Naive thymus-derived CD4-positive, alpha-beta T cell (primary cell): ENCODE results near the gene AXIN1. TPM values are rescaled to one million over a fixed set of nuclear protein-coding genes. Genes with fewer than 3 reads are reported as not detected.
"Not testable (repeated sequence)": the region's sequence is repeated elsewhere in the genome, so short reads cannot be mapped to it uniquely, and the experiment has no call there.

Source experiments
- ATAC-seq: fragments of 150-1000 bp; cut with Tn5 transposase; 2 replicates; pipeline ENCODE4 v1.10.0; 2021; ENCODE audit warnings: mild to moderate bottlenecking, moderate library complexity
- CTCF ChIA-PET: fragments of 350-600 bp; sonication (Branson Sonifier 250); formaldehyde crosslinking; loops from one replicate; lab custom pipeline; 2021; ENCODE audit warnings: antibody characterized with exemption; lab: Charles Lee
- POLR2A ChIA-PET: fragments of 350-600 bp; sonication (Branson Sonifier 250); formaldehyde crosslinking; loops from one replicate; lab custom pipeline; 2021; ENCODE audit warnings: antibody characterized with exemption, inconsistent platforms; lab: Charles Lee
- DNase-seq, 9 donors: peaks; one replicate each; pipeline versions ENCODE4 v3.0.0 to v3.0.0-alpha.2; 2020 to 2022; ENCODE audit warnings: mixed read lengths in 1 of 9
- H3K27ac ChIP-seq: one replicate; pipeline ENCODE4 v1.7.0; 2013; ENCODE audit warnings: mild to moderate bottlenecking, low read depth, low read length, moderate library complexity
- H3K27me3 ChIP-seq, 2 donors: one replicate each; pipeline ENCODE4 v1.7.0; 2013; ENCODE audit warnings: low read length in 2 of 2, mild to moderate bottlenecking in 2 of 2, moderate library complexity in 2 of 2; ENCODE audit not compliant: control insufficient read depth in 2 of 2, insufficient read depth in 2 of 2
- H3K36me3 ChIP-seq, 3 experiments: 1 replicate in 2 of 3; 2 replicates in 1 of 3; pipeline ENCODE4 v1.7.0; 2013; ENCODE audit warnings: low read length in 3 of 3, mild to moderate bottlenecking in 3 of 3, moderate library complexity in 1 of 3; ENCODE audit not compliant: insufficient read depth in 3 of 3, control insufficient read depth in 2 of 3
- H3K4me1 ChIP-seq, 2 donors: one replicate each; pipeline ENCODE4 v1.7.0; 2013; ENCODE audit warnings: low read length in 2 of 2, mild to moderate bottlenecking in 2 of 2, moderate library complexity in 1 of 2; ENCODE audit not compliant: control insufficient read depth in 2 of 2, insufficient read depth in 2 of 2
- H3K4me3 ChIP-seq: 2 replicates; pipeline ENCODE4 v1.7.0; 2013; ENCODE audit warnings: mild to moderate bottlenecking, low read length
- H3K9me3 ChIP-seq, 3 experiments: 1 replicate in 2 of 3; 2 replicates in 1 of 3; pipeline ENCODE4 v1.7.0; 2013; ENCODE audit warnings: low read length in 3 of 3; ENCODE audit not compliant: control insufficient read depth in 2 of 3
- H3K27ac Mint-ChIP-seq, 9 donors: one replicate each; pipeline ENCODE4 v1.8.0; 2020 to 2022; ENCODE audit warnings: mixed read lengths in 9 of 9, mild to moderate bottlenecking in 8 of 9, moderate library complexity in 5 of 9, inconsistent platforms in 2 of 9
- H3K27me3 Mint-ChIP-seq, 5 donors: one replicate each; pipeline ENCODE4 v1.8.0; 2021 to 2022; ENCODE audit warnings: mixed read lengths in 5 of 5, mild to moderate bottlenecking in 1 of 5
- H3K36me3 Mint-ChIP-seq, 5 donors: one replicate each; pipeline ENCODE4 v1.8.0; 2020 to 2022; ENCODE audit warnings: mixed read lengths in 5 of 5, mild to moderate bottlenecking in 3 of 5, inconsistent platforms in 1 of 5
- H3K4me1 Mint-ChIP-seq, 7 donors: one replicate each; pipeline ENCODE4 v1.8.0; 2020 to 2022; ENCODE audit warnings: mixed read lengths in 7 of 7, mild to moderate bottlenecking in 3 of 7, inconsistent platforms in 1 of 7
- H3K4me3 Mint-ChIP-seq, 10 donors: one replicate each; pipeline ENCODE4 v1.8.0; 2020 to 2022; ENCODE audit warnings: mild to moderate bottlenecking in 10 of 10, mixed read lengths in 10 of 10, moderate library complexity in 6 of 10, inconsistent platforms in 2 of 10
- H3K9me3 Mint-ChIP-seq, 11 donors: one replicate each; pipeline ENCODE4 v1.8.0; 2020 to 2022; ENCODE audit warnings: mixed read lengths in 11 of 11, mild to moderate bottlenecking in 4 of 11, inconsistent platforms in 1 of 11, moderate library complexity in 1 of 11
- intact Hi-C, 2 donors: fragments of 100-400 bp; cut with micrococcal nuclease; formaldehyde crosslinking; loops; one replicate each; pipeline ENCODE4 v1.15.1; 2023
- polyA plus RNA-seq, 2 donors: library from polyadenylated mRNA; unstranded; fragments of 300-500 nt; fragmentation: Illumina TruSeq; gene quantifications; one replicate each; pipeline ENCODE4 v1.2.3, GENCODE V29; 2021
- total RNA-seq, 6 experiments: library from RNA in 5 of 6; stranded (reverse) in 5 of 6; gene quantifications; 1 replicate in 5 of 6; 2 replicates in 1 of 6; pipeline ENCODE4 v1.2.3 and lab custom pipeline; 2021 to 2026

The AXIN1 gene
- total and polyA plus RNA-seq, 7 experiments from 2014 or later: 1.2 to 45.9 (median 36.2) TPM

DNA sequence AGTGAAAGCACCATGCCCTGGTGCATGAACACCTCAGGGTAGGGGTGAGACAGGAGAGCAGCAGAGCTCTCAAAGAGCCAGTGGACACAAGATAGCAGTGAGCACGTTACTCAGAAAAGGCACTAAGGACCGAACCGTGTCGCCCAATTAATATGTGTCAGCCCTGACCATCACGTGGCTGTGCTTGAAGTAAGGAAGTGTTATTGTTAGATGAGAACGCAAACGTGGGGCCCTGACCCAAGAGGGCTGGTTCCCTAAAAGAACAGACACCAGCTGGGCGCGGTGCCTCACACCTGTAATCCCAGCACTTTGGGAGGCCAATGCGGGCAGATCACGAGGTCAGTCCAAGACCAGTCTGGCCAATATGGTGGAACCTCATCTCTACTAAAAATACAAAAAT, 16.3 kb downstream of the AXIN1 start:
- no peaks in the 10 kb centered on the region for H3K27me3 Mint-ChIP-seq
- H3K4me3 Mint-ChIP-seq: peak overlapping the region in 5 of 10 donors; percentile 27 to 51 (median 43)
- no peaks in the 10 kb centered on the region for H3K36me3 ChIP-seq
- ChIA-PET CTCF (no interaction called here), POLR2A (interaction anchor here (1.0 to 1.6 kb wide), 2 partner anchors 10 to 11 kb away, joined by 3 to 4 read pairs; no protein-coding TSS in a partner anchor)
- peaks cover 24 to 50% of the 10 kb centered on the region in 2 donors for H3K4me1 ChIP-seq
- H3K4me1 Mint-ChIP-seq: peaks cover 23 to 87% (median 63%) of the 10 kb centered on the region in 7 donors
- H3K27ac ChIP-seq: no peak overlapping the region
- peaks cover 0 to 3% (median 0%) of the 10 kb centered on the region in 5 donors for H3K36me3 Mint-ChIP-seq
- no peaks in the 10 kb centered on the region for H3K9me3 ChIP-seq
- ATAC-seq (peak; percentile 64), DNase-seq (no peak)
- intact Hi-C loops: no loop called here
- H3K4me3 ChIP-seq: no peak overlapping the region
- H3K9me3 Mint-ChIP-seq: no peaks in the 10 kb centered on the region
- H3K27ac Mint-ChIP-seq: peak overlapping the region in 1 of 9 donors; percentile 59
- H3K27me3 ChIP-seq: no peaks in the 10 kb centered on the region

GRCh38 chr16:334861-335632, 17.5 kb downstream of the AXIN1 start:
- Mint-ChIP-seq H3K27ac (peak overlapping the region in 2 of 9 donors; percentile 41 to 76), H3K4me3 (peak overlapping the region in 4 of 10 donors; percentile 10 to 65 (median 42)), H3K4me1 (peaks cover 26 to 91% (median 67%) of the 10 kb centered on the region in 7 donors)
- H3K36me3 Mint-ChIP-seq, H3K9me3 Mint-ChIP-seq, H3K9me3 ChIP-seq, H3K27me3 Mint-ChIP-seq, CTCF ChIA-PET, DNase-seq, H3K27ac ChIP-seq, H3K4me3 ChIP-seq, H3K36me3 ChIP-seq, ATAC-seq, intact Hi-C loops, H3K27me3 ChIP-seq: not testable (repeated sequence)
- H3K4me1 ChIP-seq: peaks cover 19 to 42% of the 10 kb centered on the region in 2 donors
- POLR2A ChIA-PET: interaction anchor here (0.6 kb wide), 1 partner anchor 14 kb away, joined by 3 read pairs; no protein-coding TSS in a partner anchor

- H3K4me1 ChIP-seq: peaks cover 12 to 34% of the 10 kb centered on the region in 2 donors
- H3K27ac Mint-ChIP-seq: peak overlapping the region in 2 of 9 donors; percentile 41 to 60
- H3K36me3 ChIP-seq, H3K27me3 ChIP-seq, H3K36me3 Mint-ChIP-seq, H3K27ac ChIP-seq, ATAC-seq, H3K4me3 ChIP-seq, DNase-seq, H3K27me3 Mint-ChIP-seq, CTCF ChIA-PET, H3K9me3 Mint-ChIP-seq, intact Hi-C loops, H3K9me3 ChIP-seq: not testable (repeated sequence)
- peaks cover 20 to 83% (median 61%) of the 10 kb centered on the region in 7 donors for H3K4me1 Mint-ChIP-seq
- H3K4me3 Mint-ChIP-seq: peak overlapping the region in 2 of 10 donors; percentile 35 to 60
- POLR2A ChIA-PET: interaction anchor here (0.6 kb wide), 1 partner anchor 15 kb away, joined by 3 read pairs; no protein-coding TSS in a partner anchor
Measured at GRCh38 chr16:334164-334832, 18.2 kb downstream of the AXIN1 start.

DNA sequence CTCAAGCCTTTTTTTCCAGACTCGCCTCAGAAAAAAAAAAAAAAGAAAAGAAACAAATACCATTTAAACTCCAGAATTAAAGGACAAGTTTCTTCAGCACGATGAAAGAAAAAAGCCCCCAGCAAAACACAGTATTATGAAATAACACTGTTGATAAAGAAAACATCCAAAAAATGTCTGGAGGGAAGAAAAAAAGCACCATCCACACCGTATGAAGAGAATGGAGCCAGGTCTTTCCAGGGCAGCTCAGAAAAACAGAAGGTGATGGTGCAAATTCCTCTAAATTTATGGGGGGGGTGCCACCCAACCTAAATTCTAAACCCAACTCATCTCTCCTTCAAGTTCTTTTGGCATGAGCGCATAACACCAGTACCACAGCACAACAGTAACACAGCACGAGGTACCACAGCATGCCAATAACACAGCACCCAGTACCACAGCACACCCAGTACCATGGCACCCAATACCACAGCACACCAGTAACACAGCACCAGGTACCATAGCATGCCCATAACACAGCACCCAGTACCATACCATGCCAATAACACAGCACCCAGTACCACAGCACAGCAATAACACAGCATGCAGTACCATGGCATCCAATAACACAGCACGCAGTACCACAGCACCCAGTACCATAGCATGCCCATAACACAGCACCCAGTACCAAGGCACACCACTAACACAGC, 19.0 kb downstream of the AXIN1 start:
- intact Hi-C loops: no loop called here
- CTCF ChIA-PET: no interaction called here
- peak overlapping the region in 2 of 10 donors; percentile 32 to 60 for H3K4me3 Mint-ChIP-seq
- peaks cover 0 to 7% (median 5%) of the 10 kb centered on the region in 5 donors for H3K36me3 Mint-ChIP-seq
- Histone ChIP-seq H3K9me3 (no peaks in the 10 kb centered on the region), H3K27me3 (no peaks in the 10 kb centered on the region), H3K4me1 (peaks cover 17 to 33% of the 10 kb centered on the region in 2 donors), H3K27ac (no peak overlapping the region), H3K4me3 (no peak overlapping the region), H3K36me3 (peaks cover 0 to 8% (median 7%) of the 10 kb centered on the region in 3 experiments)
- POLR2A ChIA-PET: no interaction called here
- no peak for DNase-seq
- no peak for ATAC-seq
- H3K4me1 Mint-ChIP-seq: peaks cover 20 to 78% (median 58%) of the 10 kb centered on the region in 7 donors
- H3K27me3 Mint-ChIP-seq: peaks cover 0 to 4% (median 0%) of the 10 kb centered on the region in 5 donors
- H3K9me3 Mint-ChIP-seq: no peaks in the 10 kb centered on the region
- H3K27ac Mint-ChIP-seq: peak overlapping the region in 1 of 9 donors; percentile 76

- H3K4me3 Mint-ChIP-seq: peak overlapping the region in 2 of 10 donors; percentile 39 to 51
- intact Hi-C loops, H3K36me3 Mint-ChIP-seq, H3K36me3 ChIP-seq, H3K9me3 Mint-ChIP-seq, ATAC-seq, H3K4me3 ChIP-seq, H3K27me3 ChIP-seq, CTCF ChIA-PET, H3K9me3 ChIP-seq, H3K27me3 Mint-ChIP-seq, H3K27ac ChIP-seq, DNase-seq: not testable (repeated sequence)
- H3K4me1 ChIP-seq: peaks cover 38 to 42% of the 10 kb centered on the region in 2 donors
- POLR2A ChIA-PET: interaction anchor here (0.7 kb wide), 1 partner anchor 476 kb away, joined by 3 read pairs; no protein-coding TSS in a partner anchor
- H3K4me1 Mint-ChIP-seq: peaks cover 28 to 77% (median 65%) of the 10 kb centered on the region in 7 donors
- H3K27ac Mint-ChIP-seq: peak overlapping the region in 2 of 9 donors; percentile 12 to 81
Measured at GRCh38 chr16:331181-331814, 21.2 kb downstream of the AXIN1 start.

DNA sequence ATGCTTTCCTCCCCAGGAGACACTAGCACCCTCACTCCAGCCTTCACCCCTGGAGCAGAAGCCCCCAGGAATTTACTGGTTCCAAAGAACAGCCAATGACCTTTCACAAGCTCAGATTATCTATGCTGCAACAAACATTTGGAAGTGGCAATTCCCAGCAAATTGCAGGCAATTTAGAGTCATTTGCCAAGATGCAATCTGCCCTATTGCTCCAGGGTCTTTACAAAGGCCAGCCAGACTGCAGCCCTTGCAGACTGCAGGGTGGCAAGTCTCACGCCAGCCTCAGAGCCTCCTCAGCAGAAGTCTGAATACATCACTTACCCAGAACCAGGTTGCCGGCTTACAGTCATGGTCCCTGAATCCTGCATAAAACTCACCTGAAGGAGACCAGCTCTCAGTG, 21.8 kb downstream of the AXIN1 start:
- ATAC-seq (no peak), DNase-seq (no peak)
- Histone ChIP-seq H3K27me3 (no peaks in the 10 kb centered on the region), H3K4me1 (peaks cover 39 to 41% of the 10 kb centered on the region in 2 donors), H3K9me3 (no peaks in the 10 kb centered on the region), H3K36me3 (peaks cover 0 to 8% (median 7%) of the 10 kb centered on the region in 3 experiments), H3K27ac (no peak overlapping the region), H3K4me3 (no peak overlapping the region)
- Mint-ChIP-seq H3K4me3 (no peak overlapping the region), H3K36me3 (peaks cover 0 to 7% (median 5%) of the 10 kb centered on the region in 5 donors), H3K4me1 (peaks cover 26 to 75% (median 61%) of the 10 kb centered on the region in 7 donors), H3K27ac (peak overlapping the region in 3 of 9 donors; percentile 24 to 81 (median 57)), H3K27me3 (peaks cover 0 to 4% (median 0%) of the 10 kb centered on the region in 5 donors), H3K9me3 (no peaks in the 10 kb centered on the region)
- ChIA-PET POLR2A (interaction anchor here (0.7 kb wide), 1 partner anchor 477 kb away, joined by 3 read pairs; no protein-coding TSS in a partner anchor), CTCF (no interaction called here)
- intact Hi-C loops: no loop called here
